Measurements from ENCODE around the gene NTRK2. TPM values are rescaled to one million over a fixed set of nuclear protein-coding genes. Genes with fewer than 3 reads are reported as not detected.

NTRK2 gene
- total RNA-seq, 1 donor from 2014 or later: 0.02 TPM

- Histone ChIP-seq H3F3A (ENCODE audit: low read depth) (peaks cover 9% of the 10 kb centered on the region), H3K36me3 (no peaks in the 10 kb centered on the region), H3K9me3 (ENCODE audit: low read depth) (no peaks in the 10 kb centered on the region), H3K4me1 (peaks cover 10% of the 10 kb centered on the region), H3K9ac (no peak overlapping the region), H3K4me2 (no peak overlapping the region), H3K79me2 (ENCODE audit: low read depth) (no peaks in the 10 kb centered on the region), H4K20me1 (ENCODE audit: low read depth) (no peaks in the 10 kb centered on the region), H3K4me3 (no peak overlapping the region), H3K27ac (no peak overlapping the region), H3K27me3 (no peaks in the 10 kb centered on the region), H2AFZ (replicated peaks) (no peak overlapping the region)
- Mint-ChIP-seq H3K4me1 (peaks cover 28% of the 10 kb centered on the region), H3K27me3 (ENCODE audit: insufficient read depth, low read depth) (peaks cover 5% of the 10 kb centered on the region), H3K36me3 (peaks cover 3% of the 10 kb centered on the region), H3K27ac (no peak overlapping the region), H3K9me3 (no peaks in the 10 kb centered on the region), H3K4me3 (no peak overlapping the region)
- TF ChIP-seq EZH2 (IDR thresholded peaks at IDR 0.05): no peak
- TF ChIP-seq, protein P1, sequence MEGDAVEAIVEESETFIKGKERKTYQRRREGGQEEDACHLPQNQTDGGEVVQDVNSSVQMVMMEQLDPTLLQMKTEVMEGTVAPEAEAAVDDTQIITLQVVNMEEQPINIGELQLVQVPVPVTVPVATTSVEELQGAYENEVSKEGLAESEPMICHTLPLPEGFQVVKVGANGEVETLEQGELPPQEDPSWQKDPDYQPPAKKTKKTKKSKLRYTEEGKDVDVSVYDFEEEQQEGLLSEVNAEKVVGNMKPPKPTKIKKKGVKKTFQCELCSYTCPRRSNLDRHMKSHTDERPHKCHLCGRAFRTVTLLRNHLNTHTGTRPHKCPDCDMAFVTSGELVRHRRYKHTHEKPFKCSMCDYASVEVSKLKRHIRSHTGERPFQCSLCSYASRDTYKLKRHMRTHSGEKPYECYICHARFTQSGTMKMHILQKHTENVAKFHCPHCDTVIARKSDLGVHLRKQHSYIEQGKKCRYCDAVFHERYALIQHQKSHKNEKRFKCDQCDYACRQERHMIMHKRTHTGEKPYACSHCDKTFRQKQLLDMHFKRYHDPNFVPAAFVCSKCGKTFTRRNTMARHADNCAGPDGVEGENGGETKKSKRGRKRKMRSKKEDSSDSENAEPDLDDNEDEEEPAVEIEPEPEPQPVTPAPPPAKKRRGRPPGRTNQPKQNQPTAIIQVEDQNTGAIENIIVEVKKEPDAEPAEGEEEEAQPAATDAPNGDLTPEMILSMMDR (IDR thresholded peaks at IDR 0.05): no peak
- TF ChIP-seq EZH2phosphoT487 (IDR thresholded peaks at IDR 0.05): no peak
- DNase-seq (ENCODE audit: low spot score): no peak
These were observed 32.9 kb downstream of the NTRK2 start for GRCh38 chr9:84702471-84702870.

GRCh38 chr9:84703793-84704192 lies 34.3 kb downstream of the NTRK2 start:
- H4K20me1 ChIP-seq (ENCODE audit: low read depth): no peaks in the 10 kb centered on the region
- H3K4me1 Mint-ChIP-seq: peaks cover 26% of the 10 kb centered on the region
- no peak overlapping the region for H2AFZ ChIP-seq (replicated peaks)
- H3K9me3 ChIP-seq (ENCODE audit: low read depth): no peaks in the 10 kb centered on the region
- peaks cover 5% of the 10 kb centered on the region for H3K27me3 Mint-ChIP-seq (ENCODE audit: insufficient read depth, low read depth)
- peaks cover 20% of the 10 kb centered on the region for H3K4me1 ChIP-seq
- peaks cover 3% of the 10 kb centered on the region for H3K36me3 Mint-ChIP-seq
- H3K36me3 ChIP-seq: no peaks in the 10 kb centered on the region
- TF ChIP-seq EZH2 (IDR thresholded peaks at IDR 0.05) (no peak), EZH2phosphoT487 (IDR thresholded peaks at IDR 0.05) (no peak)
- TF ChIP-seq, protein P1 (IDR thresholded peaks at IDR 0.05): no peak
- no peak overlapping the region for H3K9ac ChIP-seq
- peaks cover 17% of the 10 kb centered on the region for H3F3A ChIP-seq (ENCODE audit: low read depth)
- H3K4me2 ChIP-seq: no peak overlapping the region
- H3K27ac Mint-ChIP-seq: no peak overlapping the region
- H3K27me3 ChIP-seq: no peaks in the 10 kb centered on the region
- no peak overlapping the region for H3K27ac ChIP-seq
- H3K4me3 ChIP-seq: no peak overlapping the region
- no peak for DNase-seq (ENCODE audit: low spot score)
- no peaks in the 10 kb centered on the region for H3K79me2 ChIP-seq (ENCODE audit: low read depth)
- H3K4me3 Mint-ChIP-seq: no peak overlapping the region
- no peaks in the 10 kb centered on the region for H3K9me3 Mint-ChIP-seq

DNA sequence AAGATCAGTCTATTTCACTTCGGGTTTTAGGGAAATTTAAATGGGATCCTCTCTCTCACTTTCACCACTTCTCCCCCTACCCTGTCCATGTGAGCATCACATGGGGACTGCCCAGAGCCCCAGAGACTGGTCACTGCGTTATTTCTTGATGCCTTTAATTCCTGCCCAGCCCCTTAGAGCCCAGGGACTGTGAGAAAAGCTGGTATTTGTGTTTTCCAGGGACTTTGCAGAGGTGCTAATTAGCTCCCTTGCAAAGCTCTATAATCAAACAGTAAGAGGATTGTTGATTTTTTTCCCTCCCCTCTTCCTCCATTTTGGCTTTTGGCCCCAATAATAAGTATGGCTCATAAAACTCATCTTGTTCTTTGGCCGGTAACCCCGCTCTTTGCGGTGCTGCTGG lies 35.6 kb downstream of the NTRK2 start:
- Histone ChIP-seq H3K9me3 (ENCODE audit: low read depth) (no peaks in the 10 kb centered on the region), H3K4me3 (no peak overlapping the region), H3K4me2 (peak overlapping the region; percentile 38), H3K36me3 (no peaks in the 10 kb centered on the region), H3K9ac (no peak overlapping the region), H4K20me1 (ENCODE audit: low read depth) (no peaks in the 10 kb centered on the region), H3K4me1 (peaks cover 20% of the 10 kb centered on the region), H3K27ac (peak overlapping the region; percentile 58), H3F3A (ENCODE audit: low read depth) (peaks cover 17% of the 10 kb centered on the region), H3K79me2 (ENCODE audit: low read depth) (no peaks in the 10 kb centered on the region), H2AFZ (replicated peaks) (peak overlapping the region; percentile 77), H3K27me3 (no peaks in the 10 kb centered on the region)
- no peak overlapping the region for H3K4me3 Mint-ChIP-seq
- H3K9me3 Mint-ChIP-seq: no peaks in the 10 kb centered on the region
- peaks cover 3% of the 10 kb centered on the region for H3K36me3 Mint-ChIP-seq
- H3K27ac Mint-ChIP-seq: no peak overlapping the region
- peaks cover 30% of the 10 kb centered on the region for H3K4me1 Mint-ChIP-seq
- DNase-seq (ENCODE audit: low spot score): peak; percentile 30
- peaks cover 5% of the 10 kb centered on the region for H3K27me3 Mint-ChIP-seq (ENCODE audit: insufficient read depth, low read depth)
- TF ChIP-seq EZH2phosphoT487 (IDR thresholded peaks at IDR 0.05): no peak
- TF ChIP-seq EZH2 (IDR thresholded peaks at IDR 0.05): no peak

GRCh38 chr9:84708400-84708799 lies 38.9 kb downstream of the NTRK2 start:
- peaks cover 27% of the 10 kb centered on the region for H3K4me1 Mint-ChIP-seq
- DNase-seq (ENCODE audit: low spot score): peak; percentile 34
- peaks cover 17% of the 10 kb centered on the region for H3F3A ChIP-seq (ENCODE audit: low read depth)
- H3K4me3 Mint-ChIP-seq: no peak overlapping the region
- no peaks in the 10 kb centered on the region for H3K79me2 ChIP-seq (ENCODE audit: low read depth)
- no peaks in the 10 kb centered on the region for H3K36me3 ChIP-seq
- no peak overlapping the region for H3K27ac Mint-ChIP-seq
- peaks cover 3% of the 10 kb centered on the region for H3K36me3 Mint-ChIP-seq
- H3K9me3 ChIP-seq (ENCODE audit: low read depth): no peaks in the 10 kb centered on the region
- no peak overlapping the region for H3K9ac ChIP-seq
- H3K27me3 ChIP-seq: no peaks in the 10 kb centered on the region
- H3K27me3 Mint-ChIP-seq (ENCODE audit: insufficient read depth, low read depth): peaks cover 5% of the 10 kb centered on the region
- H4K20me1 ChIP-seq (ENCODE audit: low read depth): no peaks in the 10 kb centered on the region
- no peak for TF ChIP-seq EZH2 (IDR thresholded peaks at IDR 0.05)
- no peak for TF ChIP-seq EZH2phosphoT487 (IDR thresholded peaks at IDR 0.05)
- TF ChIP-seq, protein P1 (IDR thresholded peaks at IDR 0.05): no peak
- H3K4me2 ChIP-seq: no peak overlapping the region
- H3K4me3 ChIP-seq: no peak overlapping the region
- no peak overlapping the region for H3K27ac ChIP-seq
- H3K4me1 ChIP-seq: peaks cover 20% of the 10 kb centered on the region
- H2AFZ ChIP-seq (replicated peaks): peak overlapping the region; percentile 8
- H3K9me3 Mint-ChIP-seq: no peaks in the 10 kb centered on the region

Data from neural progenitor cell (in vitro differentiated cells).